ENCODE data around the gene FNIP2. TPM values are rescaled to one million over a fixed set of nuclear protein-coding genes. Genes with fewer than 3 reads are reported as not detected.

Gene FNIP2
- total and polyA plus RNA-seq, 10 of the 15 experiments (the other 5 are each of a cell fraction or from before 2014, with no cell fraction given): 0.03 to 0.38 (median 0.15) TPM

GRCh38 chr4:158849681-158850080 lies 80.9 kb downstream of the FNIP2 start:
- no peaks in the 10 kb centered on the region for H3K36me3 ChIP-seq (ENCODE audit: control insufficient read depth in 2 of 2, insufficient read depth in 2 of 2, low read length in 1 of 2)
- H3K4me3 ChIP-seq: no peak overlapping the region
- intact Hi-C loops (cut with micrococcal nuclease; ENCODE audit: unreplicated experiment): no loop called here
- H3K27ac ChIP-seq (ENCODE audit: control insufficient read depth, insufficient read depth): no peak overlapping the region
- ChIA-PET SMC1A (ENCODE audit: uncharacterized antibody, unreplicated experiment) (interaction anchor here (0.6 to 4.8 kb wide), 27 partner anchors 9 to 599 kb away, joined by 3 to 50 read pairs (median 5); no protein-coding TSS in a partner anchor), POLR2A (no interaction called here), CTCF (interaction anchor here (0.5 to 11.4 kb wide), 22 partner anchors 8 to 606 kb away, joined by 3 to 153 read pairs (median 5); partner anchors contain the start of gene PPID), RAD21 (ENCODE audit: unreplicated experiment) (interaction anchor here (0.5 to 4.9 kb wide), 12 partner anchors 22 to 309 kb away, joined by 3 to 39 read pairs (median 4); no protein-coding TSS in a partner anchor)
- no peak overlapping the region for H2AFZ ChIP-seq (ENCODE audit: control insufficient read depth, low read depth, low read length)
- DNase-seq (ENCODE audit: low read depth, low spot score) (no peak), FAIRE-seq (no peak), ATAC-seq (no peak)
- H4K20me1 ChIP-seq (ENCODE audit: control insufficient read depth, insufficient read depth): no peaks in the 10 kb centered on the region
- no peak overlapping the region for H3K9ac ChIP-seq (ENCODE audit: control insufficient read depth, insufficient read depth, low read length)
- no peaks in the 10 kb centered on the region for H3K79me2 ChIP-seq (ENCODE audit: control insufficient read depth, insufficient read depth, low read length)
- no peak overlapping the region for H3K4me2 ChIP-seq (ENCODE audit: control insufficient read depth, insufficient read depth)
- no peaks in the 10 kb centered on the region; a peak in 1 of 4 replicates for H3K27me3 ChIP-seq (replicated peaks in 1 of 2; ENCODE audit: control insufficient read depth in 2 of 2, insufficient read depth in 2 of 2, low read length in 1 of 2)
- no peaks in the 10 kb centered on the region for H3K4me1 ChIP-seq (ENCODE audit: control insufficient read depth, insufficient read depth, low read length)
- in situ Hi-C loops (cut with MboI): loop anchor here (5.0 to 10.0 kb wide), 2 partner anchors 117 to 585 kb away; no protein-coding TSS in a partner anchor
- no TSS peak for BruUV-seq (replicated peaks)
- no peaks in the 10 kb centered on the region for H3K9me3 ChIP-seq (replicated peaks; ENCODE audit: control insufficient read depth, insufficient read depth, low read length)
- no peak for TF ChIP-seq USF2 (IDR thresholded peaks at IDR 0.05; ENCODE audit: borderline replicate concordance, low read depth, low read length)
- no peak for TF ChIP-seq CREM (IDR thresholded peaks at IDR 0.05; ENCODE audit: low read depth)
- no peak for TF ChIP-seq KDM1A (IDR thresholded peaks at IDR 0.05; ENCODE audit: borderline replicate concordance)
- 21% methylated on average over 2 of the region's 2 CpGs for WGBS (ENCODE audit: insufficient coverage, insufficient replicate concordance, low lambda C conversion rate, missing lambda C conversion rate)

DNA sequence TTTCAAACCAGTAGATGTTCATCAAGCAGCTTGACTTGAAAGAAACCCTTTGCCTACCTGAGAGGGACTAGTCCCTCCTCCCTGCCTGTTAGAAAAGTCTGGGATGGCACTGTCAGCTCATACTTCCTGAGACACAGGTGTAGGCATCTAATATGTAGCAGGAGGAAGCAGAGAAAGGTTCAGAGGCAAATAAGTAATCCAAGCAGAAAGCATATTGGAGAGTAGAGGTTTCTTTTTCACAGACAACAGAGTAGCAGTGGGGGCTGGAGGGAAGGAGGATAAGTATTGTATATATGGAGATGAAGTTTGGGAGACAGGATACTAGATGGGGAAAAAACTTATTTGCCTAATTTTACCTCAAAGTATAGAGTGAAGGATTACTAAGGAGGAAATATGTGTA lies 81.5 kb downstream of the FNIP2 start:
- no peaks in the 10 kb centered on the region for H3K36me3 ChIP-seq (ENCODE audit: control insufficient read depth in 2 of 2, insufficient read depth in 2 of 2, low read length in 1 of 2)
- no peak overlapping the region for H3K27ac ChIP-seq (ENCODE audit: control insufficient read depth, insufficient read depth)
- ChIA-PET SMC1A (ENCODE audit: uncharacterized antibody, unreplicated experiment) (interaction anchor here (0.7 to 4.8 kb wide), 31 partner anchors 8 to 598 kb away, joined by 3 to 50 read pairs (median 5); partner anchors contain the start of gene FNIP2), CTCF (interaction anchor here (0.5 to 11.4 kb wide), 23 partner anchors 8 to 605 kb away, joined by 3 to 153 read pairs (median 6); partner anchors contain the start of gene PPID), POLR2A (no interaction called here), RAD21 (ENCODE audit: unreplicated experiment) (interaction anchor here (0.8 to 4.9 kb wide), 13 partner anchors 22 to 327 kb away, joined by 3 to 39 read pairs (median 6); no protein-coding TSS in a partner anchor)
- H4K20me1 ChIP-seq (ENCODE audit: control insufficient read depth, insufficient read depth): no peaks in the 10 kb centered on the region
- TF ChIP-seq MXI1 (IDR thresholded peaks at IDR 0.05; ENCODE audit: low read depth, low read length): no peak
- TF ChIP-seq POLR2AphosphoS5 (IDR thresholded peaks at IDR 0.05; ENCODE audit: low read length): no peak
- TF ChIP-seq E4F1 (IDR thresholded peaks at IDR 0.05; ENCODE audit: borderline replicate concordance, partially characterized antibody): no peak
- no peaks in the 10 kb centered on the region; a peak in 1 of 4 replicates for H3K27me3 ChIP-seq (replicated peaks in 1 of 2; ENCODE audit: control insufficient read depth in 2 of 2, insufficient read depth in 2 of 2, low read length in 1 of 2)
- BruUV-seq (replicated peaks): no TSS peak
- DNase-seq (ENCODE audit: low read depth, low spot score) (no peak), ATAC-seq (no peak; the same call in 2 of the 3 replicates), FAIRE-seq (no peak)
- no peaks in the 10 kb centered on the region for H3K79me2 ChIP-seq (ENCODE audit: control insufficient read depth, insufficient read depth, low read length)
- no peak overlapping the region for H3K4me2 ChIP-seq (ENCODE audit: control insufficient read depth, insufficient read depth)
- in situ Hi-C loops (cut with MboI) (no loop called here), intact Hi-C loops (cut with micrococcal nuclease; ENCODE audit: unreplicated experiment) (no loop called here)
- no peak overlapping the region for H2AFZ ChIP-seq (ENCODE audit: control insufficient read depth, low read depth, low read length)
- no peak overlapping the region for H3K4me3 ChIP-seq
- H3K9me3 ChIP-seq (replicated peaks; ENCODE audit: control insufficient read depth, insufficient read depth, low read length): no peaks in the 10 kb centered on the region
- no peak overlapping the region for H3K9ac ChIP-seq (ENCODE audit: control insufficient read depth, insufficient read depth, low read length)
- no peaks in the 10 kb centered on the region for H3K4me1 ChIP-seq (ENCODE audit: control insufficient read depth, insufficient read depth, low read length)

All from GM12878 (cell line).